ENCODE data around the gene ABTB2. TPM values are rescaled to one million over a fixed set of nuclear protein-coding genes. Genes with fewer than 3 reads are reported as not detected.

Gene ABTB2
- total and polyA plus RNA-seq, 9 of the 15 experiments (the other 6 are each of a cell fraction or from before 2014, with no cell fraction given), result 0.03 to 0.18 (median 0.12) TPM; not detected in 2

DNA sequence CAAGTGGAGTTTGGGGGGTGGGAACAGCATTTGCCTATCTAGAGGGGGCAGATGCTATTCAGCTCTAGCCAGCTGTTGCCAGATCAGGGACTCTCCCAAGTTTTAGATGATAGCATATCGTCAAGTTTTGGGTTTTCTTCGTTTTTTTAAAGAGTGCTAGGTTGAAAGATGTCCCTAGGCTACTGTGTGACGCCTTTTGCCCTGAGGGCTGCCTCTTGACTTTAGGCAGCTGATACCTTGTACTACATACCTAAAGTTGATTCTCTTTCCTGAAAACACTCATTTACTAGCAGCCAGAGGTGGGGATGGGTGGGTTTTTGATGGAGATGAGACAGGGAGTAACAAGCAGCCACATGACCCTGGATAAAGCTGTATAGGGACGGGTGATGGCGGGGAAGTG, 87.1 kb downstream of the ABTB2 start:
- ATAC-seq (no peak), FAIRE-seq (no peak), DNase-seq (ENCODE audit: extremely low read depth in 1 of 4, low spot score in 3 of 4) (no peak)
- BruUV-seq (replicated peaks), result no TSS peak
- ChIA-PET POLR2A (interaction anchor here (0.8 to 1.1 kb wide), 2 partner anchors 21 to 32 kb away, joined by 3 to 4 read pairs; no protein-coding TSS in a partner anchor), CTCF (ENCODE audit: low intra/inter-chr PET ratio) (interaction anchor here (0.7 kb wide), 1 partner anchor 399 kb away, joined by 3 read pairs; no protein-coding TSS in a partner anchor)
- H3K27me3 ChIP-seq (ENCODE audit: control insufficient read depth in 2 of 2, insufficient read depth in 2 of 2, low read length in 2 of 2), result peaks cover 23 to 60% of the 10 kb centered on the region in 2 experiments
- peaks cover 0 to 4% of the 10 kb centered on the region in 2 experiments; a peak in 2 of 5 replicates for H3K4me1 ChIP-seq (replicated peaks in 1 of 2; ENCODE audit: control insufficient read depth in 2 of 2, insufficient read depth in 2 of 2, low read length in 2 of 2)
- no peaks in the 10 kb centered on the region for H3K9me1 ChIP-seq (ENCODE audit: control insufficient read depth, insufficient read depth, low read length)
- intact Hi-C loops (cut with micrococcal nuclease), result no loop called here
- H2AFZ ChIP-seq (ENCODE audit: low read depth, low read length), result no peak overlapping the region
- no peak overlapping the region for H3K27ac ChIP-seq (ENCODE audit: extremely low read depth, low read depth, low read length)
- H3K36me3 ChIP-seq (ENCODE audit: control insufficient read depth, insufficient read depth, low read length), result no peaks in the 10 kb centered on the region
- no peaks in the 10 kb centered on the region for H3K79me2 ChIP-seq (ENCODE audit: control insufficient read depth, insufficient read depth, low read length)
- in situ Hi-C loops (cut with MboI), result no loop called here
- WGBS (ENCODE audit: insufficient coverage, low coverage, missing lambda C conversion rate), result 0% methylated on average over 5 of the region's 5 CpGs
- H3K4me3 ChIP-seq, result no peak overlapping the region
- TF ChIP-seq, protein P1, sequence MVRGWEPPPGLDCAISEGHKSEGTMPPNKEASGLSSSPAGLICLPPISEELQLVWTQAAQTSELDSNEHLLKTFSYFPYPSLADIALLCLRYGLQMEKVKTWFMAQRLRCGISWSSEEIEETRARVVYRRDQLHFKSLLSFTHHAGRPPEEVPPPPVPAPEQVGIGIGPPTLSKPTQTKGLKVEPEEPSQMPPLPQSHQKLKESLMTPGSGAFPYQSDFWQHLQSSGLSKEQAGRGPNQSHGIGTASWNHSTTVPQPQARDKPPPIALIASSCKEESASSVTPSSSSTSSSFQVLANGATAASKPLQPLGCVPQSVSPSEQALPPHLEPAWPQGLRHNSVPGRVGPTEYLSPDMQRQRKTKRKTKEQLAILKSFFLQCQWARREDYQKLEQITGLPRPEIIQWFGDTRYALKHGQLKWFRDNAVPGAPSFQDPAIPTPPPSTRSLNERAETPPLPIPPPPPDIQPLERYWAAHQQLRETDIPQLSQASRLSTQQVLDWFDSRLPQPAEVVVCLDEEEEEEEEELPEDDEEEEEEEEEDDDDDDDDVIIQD (CRISPR knock-in tag; IDR thresholded peaks at IDR 0.05), result no peak
- TF ChIP-seq POLR2G (IDR thresholded peaks at IDR 0.05; ENCODE audit: low read depth, low read length) (no peak), NFYB (IDR thresholded peaks at IDR 0.05; ENCODE audit: extremely low read depth, insufficient read length) (no peak), PHF21A (IDR thresholded peaks at IDR 0.05; ENCODE audit: borderline replicate concordance, low read depth) (no peak), HIVEP1 (CRISPR knock-in tag; IDR thresholded peaks at IDR 0.05) (no peak), MAFK (IDR thresholded peaks at IDR 0.05; ENCODE audit: low read length) (no peak), MECOM (CRISPR knock-in tag; IDR thresholded peaks at IDR 0.05) (no peak), ZEB2 (IDR thresholded peaks at IDR 0.05) (no peak), POLR2AphosphoS2 (IDR thresholded peaks at IDR 0.05; ENCODE audit: low read length) (no peak), ZNF134 (CRISPR knock-in tag; conservative IDR thresholded peaks at IDR 0.05) (no peak), HMGN3 (IDR thresholded peaks at IDR 0.05; ENCODE audit: borderline replicate concordance, extremely low read depth, insufficient read length, low read depth, low read length) (no peak), SRSF7 (optimal IDR thresholded peaks at IDR 0.05; ENCODE audit: low read depth, low read length) (no peak), RBM25 (IDR thresholded peaks at IDR 0.05; ENCODE audit: low read depth, low read length, severe bottlenecking) (no peak), NONO (IDR thresholded peaks at IDR 0.05; ENCODE audit: low read depth in 2 of 2, low read length in 1 of 2) (no peak)
- TF ChIP-seq, protein P2, sequence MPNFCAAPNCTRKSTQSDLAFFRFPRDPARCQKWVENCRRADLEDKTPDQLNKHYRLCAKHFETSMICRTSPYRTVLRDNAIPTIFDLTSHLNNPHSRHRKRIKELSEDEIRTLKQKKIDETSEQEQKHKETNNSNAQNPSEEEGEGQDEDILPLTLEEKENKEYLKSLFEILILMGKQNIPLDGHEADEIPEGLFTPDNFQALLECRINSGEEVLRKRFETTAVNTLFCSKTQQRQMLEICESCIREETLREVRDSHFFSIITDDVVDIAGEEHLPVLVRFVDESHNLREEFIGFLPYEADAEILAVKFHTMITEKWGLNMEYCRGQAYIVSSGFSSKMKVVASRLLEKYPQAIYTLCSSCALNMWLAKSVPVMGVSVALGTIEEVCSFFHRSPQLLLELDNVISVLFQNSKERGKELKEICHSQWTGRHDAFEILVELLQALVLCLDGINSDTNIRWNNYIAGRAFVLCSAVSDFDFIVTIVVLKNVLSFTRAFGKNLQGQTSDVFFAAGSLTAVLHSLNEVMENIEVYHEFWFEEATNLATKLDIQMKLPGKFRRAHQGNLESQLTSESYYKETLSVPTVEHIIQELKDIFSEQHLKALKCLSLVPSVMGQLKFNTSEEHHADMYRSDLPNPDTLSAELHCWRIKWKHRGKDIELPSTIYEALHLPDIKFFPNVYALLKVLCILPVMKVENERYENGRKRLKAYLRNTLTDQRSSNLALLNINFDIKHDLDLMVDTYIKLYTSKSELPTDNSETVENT (CRISPR knock-in tag; IDR thresholded peaks at IDR 0.05), result no peak
- TF ChIP-seq, protein P3, sequence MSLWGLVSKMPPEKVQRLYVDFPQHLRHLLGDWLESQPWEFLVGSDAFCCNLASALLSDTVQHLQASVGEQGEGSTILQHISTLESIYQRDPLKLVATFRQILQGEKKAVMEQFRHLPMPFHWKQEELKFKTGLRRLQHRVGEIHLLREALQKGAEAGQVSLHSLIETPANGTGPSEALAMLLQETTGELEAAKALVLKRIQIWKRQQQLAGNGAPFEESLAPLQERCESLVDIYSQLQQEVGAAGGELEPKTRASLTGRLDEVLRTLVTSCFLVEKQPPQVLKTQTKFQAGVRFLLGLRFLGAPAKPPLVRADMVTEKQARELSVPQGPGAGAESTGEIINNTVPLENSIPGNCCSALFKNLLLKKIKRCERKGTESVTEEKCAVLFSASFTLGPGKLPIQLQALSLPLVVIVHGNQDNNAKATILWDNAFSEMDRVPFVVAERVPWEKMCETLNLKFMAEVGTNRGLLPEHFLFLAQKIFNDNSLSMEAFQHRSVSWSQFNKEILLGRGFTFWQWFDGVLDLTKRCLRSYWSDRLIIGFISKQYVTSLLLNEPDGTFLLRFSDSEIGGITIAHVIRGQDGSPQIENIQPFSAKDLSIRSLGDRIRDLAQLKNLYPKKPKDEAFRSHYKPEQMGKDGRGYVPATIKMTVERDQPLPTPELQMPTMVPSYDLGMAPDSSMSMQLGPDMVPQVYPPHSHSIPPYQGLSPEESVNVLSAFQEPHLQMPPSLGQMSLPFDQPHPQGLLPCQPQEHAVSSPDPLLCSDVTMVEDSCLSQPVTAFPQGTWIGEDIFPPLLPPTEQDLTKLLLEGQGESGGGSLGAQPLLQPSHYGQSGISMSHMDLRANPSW (CRISPR knock-in tag; IDR thresholded peaks at IDR 0.05), result no peak
- H3K9ac ChIP-seq (ENCODE audit: insufficient read depth in 1 of 2, low read depth in 2 of 2, low read length in 2 of 2), result no peak overlapping the region
- H3K9me3 ChIP-seq (replicated peaks; ENCODE audit: control insufficient read depth, insufficient read depth, low read depth, low read length), result no peaks in the 10 kb centered on the region
- H4K20me1 ChIP-seq (replicated peaks; ENCODE audit: control insufficient read depth, insufficient read depth, low read length), result peaks cover 7% of the 10 kb centered on the region; the same call in 1 of the 2 replicates
- H3K4me2 ChIP-seq (ENCODE audit: insufficient read depth, low read length), result no peak overlapping the region

All from K562 (cell line).